C4-2B (cell line): ENCODE results near the gene UBD.

Experiments used
- ZFX ChIP-seq: fragments of 450-650 bp; IDR thresholded peaks from 2 replicates; pipeline ENCODE4 v1.6.1; 2017
- TF ChIP-seq, protein P1 (sequence below): fragments of 450-650 bp; conservative IDR thresholded peaks from 2 replicates; pipeline ENCODE4 v1.5.1; 2017; ENCODE audit warnings: mild to moderate bottlenecking

DNA sequence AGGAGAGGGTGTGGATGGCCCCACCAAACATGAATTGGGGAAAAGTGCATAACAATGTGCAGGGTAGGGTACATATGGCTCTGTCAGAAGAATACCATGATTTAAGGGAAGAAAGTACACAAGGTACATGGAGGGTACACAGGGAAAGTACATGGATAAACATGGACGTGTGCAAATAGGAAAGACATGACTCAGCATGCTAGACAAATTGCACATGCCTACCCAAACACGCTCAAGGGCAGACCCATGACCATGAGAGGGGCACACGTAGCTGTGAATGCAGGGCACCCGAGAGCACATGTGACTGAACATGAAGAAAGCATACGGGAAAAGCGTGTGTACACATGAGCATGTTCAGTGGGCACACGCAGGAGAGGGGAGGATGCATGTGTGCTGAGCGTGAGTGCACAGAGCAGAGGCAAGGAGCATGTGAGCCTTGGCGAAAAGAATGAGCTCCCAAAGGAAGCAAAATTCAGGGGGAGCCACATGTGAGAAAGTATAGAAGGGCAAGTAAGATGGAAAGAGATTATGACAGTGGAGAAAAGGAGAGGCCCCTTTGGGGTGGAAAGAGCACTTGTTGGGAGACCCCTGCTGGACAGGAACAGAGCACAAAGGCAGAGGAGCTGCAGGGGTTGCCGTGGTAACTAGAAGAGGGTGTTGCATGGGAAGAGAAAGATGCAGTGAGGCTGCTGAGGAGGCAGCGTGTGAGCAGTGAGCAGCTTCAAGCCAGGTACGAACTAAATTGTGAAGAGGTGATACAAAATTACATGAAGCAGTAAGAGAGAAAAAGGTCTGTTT is 43.2 kb upstream of the UBD start:
- TF ChIP-seq, protein P1, sequence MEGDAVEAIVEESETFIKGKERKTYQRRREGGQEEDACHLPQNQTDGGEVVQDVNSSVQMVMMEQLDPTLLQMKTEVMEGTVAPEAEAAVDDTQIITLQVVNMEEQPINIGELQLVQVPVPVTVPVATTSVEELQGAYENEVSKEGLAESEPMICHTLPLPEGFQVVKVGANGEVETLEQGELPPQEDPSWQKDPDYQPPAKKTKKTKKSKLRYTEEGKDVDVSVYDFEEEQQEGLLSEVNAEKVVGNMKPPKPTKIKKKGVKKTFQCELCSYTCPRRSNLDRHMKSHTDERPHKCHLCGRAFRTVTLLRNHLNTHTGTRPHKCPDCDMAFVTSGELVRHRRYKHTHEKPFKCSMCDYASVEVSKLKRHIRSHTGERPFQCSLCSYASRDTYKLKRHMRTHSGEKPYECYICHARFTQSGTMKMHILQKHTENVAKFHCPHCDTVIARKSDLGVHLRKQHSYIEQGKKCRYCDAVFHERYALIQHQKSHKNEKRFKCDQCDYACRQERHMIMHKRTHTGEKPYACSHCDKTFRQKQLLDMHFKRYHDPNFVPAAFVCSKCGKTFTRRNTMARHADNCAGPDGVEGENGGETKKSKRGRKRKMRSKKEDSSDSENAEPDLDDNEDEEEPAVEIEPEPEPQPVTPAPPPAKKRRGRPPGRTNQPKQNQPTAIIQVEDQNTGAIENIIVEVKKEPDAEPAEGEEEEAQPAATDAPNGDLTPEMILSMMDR: no peak; the same call in 1 of the 2 replicates
- no peak for TF ChIP-seq ZFX
